GM23338 (cell line): ENCODE results near the gene SCYGR2. TPM values are rescaled to one million over a fixed set of nuclear protein-coding genes. Genes with fewer than 3 reads are reported as not detected.

Experiments used
- ATAC-seq: fragments of 200-7000 bp; cut with Tn5 transposase; 3 replicates; pipeline ENCODE4 v1.9.1; 2020
- DNase-seq: peaks from one replicate; pipeline ENCODE4 v3.0.0-alpha.2; 2015; ENCODE audit warnings: low spot score
- H2AFZ ChIP-seq: fragments of 200-600 bp; sonication (generic); 2 replicates; pipeline ENCODE4 v1.8.0; 2016; ENCODE audit warnings: antibody characterized with exemption, mild to moderate bottlenecking, moderate library complexity
- H3F3A ChIP-seq: fragments of 200-600 bp; sonication (generic); replicated peaks from 2 replicates; pipeline ENCODE4 v1.8.0; 2017; ENCODE audit warnings: antibody characterized with exemption, mixed run types, low read depth
- H3K27ac ChIP-seq: fragments of 200-600 bp; sonication (generic); 2 replicates; pipeline ENCODE4 v1.6.1; 2016; ENCODE audit warnings: low read depth
- H3K27me3 ChIP-seq: fragments of 200-600 bp; sonication (generic); 2 replicates; pipeline ENCODE4 v1.8.0; 2016; ENCODE audit warnings: mild to moderate bottlenecking, mixed run types, moderate library complexity; ENCODE audit not compliant: insufficient read depth
- H3K36me3 ChIP-seq: fragments of 200-600 bp; sonication (generic); 2 replicates; pipeline ENCODE4 v1.8.0; 2016; ENCODE audit warnings: mild to moderate bottlenecking; ENCODE audit not compliant: insufficient read depth
- H3K4me1 ChIP-seq: fragments of 200-600 bp; sonication (generic); 2 replicates; pipeline ENCODE4 v1.8.0; 2016; ENCODE audit warnings: mild to moderate bottlenecking, moderate library complexity; ENCODE audit not compliant: insufficient read depth
- H3K4me2 ChIP-seq: fragments of 200-600 bp; sonication (generic); 2 replicates; pipeline ENCODE4 v1.7.1; 2017; ENCODE audit warnings: mixed run types
- H3K4me3 ChIP-seq: fragments of 200-600 bp; sonication (generic); 2 replicates; pipeline ENCODE4 v1.6.1; 2016; ENCODE audit warnings: mixed run types
- H3K79me2 ChIP-seq: fragments of 200-600 bp; sonication (generic); replicated peaks from 2 replicates; pipeline ENCODE4 v1.8.0; 2017; ENCODE audit warnings: mild to moderate bottlenecking; ENCODE audit not compliant: insufficient read depth
- H3K9me2 ChIP-seq: fragments of 200-600 bp; sonication (generic); 2 replicates; pipeline ENCODE4 v1.8.0; 2017; ENCODE audit not compliant: insufficient read depth
- H4K20me1 ChIP-seq: fragments of 200-600 bp; sonication (generic); replicated peaks from 2 replicates; pipeline ENCODE4 v1.8.0; 2017; ENCODE audit warnings: mild to moderate bottlenecking; ENCODE audit not compliant: insufficient read depth
- H3K27ac Mint-ChIP-seq: 2 replicates; pipeline ENCODE4 v1.8.0; 2020; ENCODE audit warnings: inconsistent platforms, mild to moderate bottlenecking, moderate library complexity, mixed read lengths
- H3K27me3 Mint-ChIP-seq: 3 replicates; pipeline ENCODE4 v1.8.0; 2022; ENCODE audit warnings: low read depth, mild to moderate bottlenecking, moderate library complexity, mixed read lengths, inconsistent platforms; ENCODE audit not compliant: insufficient read depth, poor library complexity
- H3K36me3 Mint-ChIP-seq: 3 replicates; pipeline ENCODE4 v1.8.0; 2021; ENCODE audit warnings: low read depth, mild to moderate bottlenecking, inconsistent platforms, moderate library complexity, mixed read lengths
- H3K4me1 Mint-ChIP-seq: 3 replicates; pipeline ENCODE4 v1.8.0; 2020; ENCODE audit warnings: mild to moderate bottlenecking, inconsistent platforms, mixed read lengths
- H3K4me3 Mint-ChIP-seq: 3 replicates; pipeline ENCODE4 v1.8.0; 2021; ENCODE audit warnings: moderate library complexity, mild to moderate bottlenecking, inconsistent platforms, mixed read lengths
- H3K9me3 Mint-ChIP-seq: 3 replicates; pipeline ENCODE4 v1.8.0; 2020; ENCODE audit warnings: moderate library complexity, mild to moderate bottlenecking, inconsistent platforms, mixed read lengths
- CREB1 ChIP-seq: fragments of 250-450 bp; sonication (Bioruptor Pico); IDR thresholded peaks from 2 replicates; pipeline ENCODE4 v1.5.0; 2020; ENCODE audit warnings: low read depth, mild to moderate bottlenecking, moderate library complexity
- EZH2 ChIP-seq: fragments of 200-600 bp; sonication (generic); IDR thresholded peaks from one replicate; pipeline ENCODE4 v1.8.0; 2017; ENCODE audit warnings: antibody characterized with exemption, mild to moderate bottlenecking, low read depth; ENCODE audit not compliant: unreplicated experiment
- JUNB ChIP-seq: IDR thresholded peaks from one replicate; pipeline ENCODE4 v1.6.1; 2016; ENCODE audit warnings: antibody characterized with exemption; ENCODE audit not compliant: unreplicated experiment
- STAT1 ChIP-seq: IDR thresholded peaks from one replicate; pipeline ENCODE4 v1.6.1; 2016; ENCODE audit warnings: antibody characterized with exemption; ENCODE audit not compliant: unreplicated experiment
- ZNF114 ChIP-seq: fragments of 250-450 bp; sonication (Bioruptor Pico); IDR thresholded peaks from 2 replicates; pipeline ENCODE4 v1.5.0; 2020; ENCODE audit warnings: mild to moderate bottlenecking, moderate library complexity
- polyA plus RNA-seq: library from polyadenylated mRNA; unstranded; fragments of >200 nt; fragmentation: Nextera tagmentation; extraction: Ambion mirVana; gene quantifications from 2 replicates; pipeline ENCODE4 v1.2.1, GENCODE V29; 2016
- total RNA-seq: library from RNA; depleted of rRNA; stranded (reverse); fragments of >200 nt; shearing (Covaris generic); gene quantifications from 2 replicates; pipeline ENCODE4 v1.2.3, GENCODE V29; 2014
- TF ChIP-seq, protein P1 (sequence below): IDR thresholded peaks from one replicate; pipeline ENCODE4 v1.6.1; 2018; ENCODE audit warnings: antibody characterized with exemption; ENCODE audit not compliant: unreplicated experiment
- TF ChIP-seq, protein P2 (sequence below), 2 experiments: fragments of 200-600 bp in 1 of 2; sonication (generic) in 1 of 2; conservative IDR thresholded peaks; 2 replicates each; pipeline versions ENCODE4 v1.5.1 to v1.6.1; 2016 to 2017; ENCODE audit warnings: antibody characterized with exemption in 2 of 2, low read depth in 2 of 2, mild to moderate bottlenecking in 2 of 2, moderate library complexity in 1 of 2
- TF ChIP-seq, protein P3 (sequence below): fragments of 250-450 bp; sonication (Bioruptor Pico); IDR thresholded peaks from 2 replicates; pipeline ENCODE4 v1.5.0; 2020; ENCODE audit warnings: mild to moderate bottlenecking, moderate library complexity

SCYGR2 gene
- total and polyA plus RNA-seq, 2 experiments from 2014 or later = not detected

DNA sequence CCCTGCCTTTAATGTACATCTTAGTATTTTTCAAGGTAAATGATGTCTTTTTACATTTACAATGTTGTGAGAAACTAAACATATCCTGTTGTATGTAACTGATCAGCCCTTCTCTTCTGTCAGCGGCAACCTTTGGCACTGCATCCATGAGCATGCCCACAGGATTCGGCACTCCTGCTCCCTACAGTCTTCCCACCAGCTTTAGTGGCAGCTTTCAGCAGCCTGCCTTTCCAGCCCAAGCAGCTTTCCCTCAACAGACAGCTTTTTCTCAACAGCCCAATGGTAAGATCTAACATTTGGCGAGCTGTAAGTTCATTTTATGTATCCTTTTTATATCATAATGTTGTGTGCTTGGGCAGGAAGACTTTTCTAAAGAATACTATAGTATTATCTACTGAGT, 46.9 kb upstream of the SCYGR2 start (continued):
- TF ChIP-seq, protein P1, sequence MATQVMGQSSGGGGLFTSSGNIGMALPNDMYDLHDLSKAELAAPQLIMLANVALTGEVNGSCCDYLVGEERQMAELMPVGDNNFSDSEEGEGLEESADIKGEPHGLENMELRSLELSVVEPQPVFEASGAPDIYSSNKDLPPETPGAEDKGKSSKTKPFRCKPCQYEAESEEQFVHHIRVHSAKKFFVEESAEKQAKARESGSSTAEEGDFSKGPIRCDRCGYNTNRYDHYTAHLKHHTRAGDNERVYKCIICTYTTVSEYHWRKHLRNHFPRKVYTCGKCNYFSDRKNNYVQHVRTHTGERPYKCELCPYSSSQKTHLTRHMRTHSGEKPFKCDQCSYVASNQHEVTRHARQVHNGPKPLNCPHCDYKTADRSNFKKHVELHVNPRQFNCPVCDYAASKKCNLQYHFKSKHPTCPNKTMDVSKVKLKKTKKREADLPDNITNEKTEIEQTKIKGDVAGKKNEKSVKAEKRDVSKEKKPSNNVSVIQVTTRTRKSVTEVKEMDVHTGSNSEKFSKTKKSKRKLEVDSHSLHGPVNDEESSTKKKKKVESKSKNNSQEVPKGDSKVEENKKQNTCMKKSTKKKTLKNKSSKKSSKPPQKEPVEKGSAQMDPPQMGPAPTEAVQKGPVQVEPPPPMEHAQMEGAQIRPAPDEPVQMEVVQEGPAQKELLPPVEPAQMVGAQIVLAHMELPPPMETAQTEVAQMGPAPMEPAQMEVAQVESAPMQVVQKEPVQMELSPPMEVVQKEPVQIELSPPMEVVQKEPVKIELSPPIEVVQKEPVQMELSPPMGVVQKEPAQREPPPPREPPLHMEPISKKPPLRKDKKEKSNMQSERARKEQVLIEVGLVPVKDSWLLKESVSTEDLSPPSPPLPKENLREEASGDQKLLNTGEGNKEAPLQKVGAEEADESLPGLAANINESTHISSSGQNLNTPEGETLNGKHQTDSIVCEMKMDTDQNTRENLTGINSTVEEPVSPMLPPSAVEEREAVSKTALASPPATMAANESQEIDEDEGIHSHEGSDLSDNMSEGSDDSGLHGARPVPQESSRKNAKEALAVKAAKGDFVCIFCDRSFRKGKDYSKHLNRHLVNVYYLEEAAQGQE = no peak
- TF ChIP-seq CREB1 (CRISPR knock-in tag) (no peak), ZNF114 (CRISPR knock-in tag) (no peak), EZH2 (no peak), STAT1 (no peak), JUNB (no peak)

DNA sequence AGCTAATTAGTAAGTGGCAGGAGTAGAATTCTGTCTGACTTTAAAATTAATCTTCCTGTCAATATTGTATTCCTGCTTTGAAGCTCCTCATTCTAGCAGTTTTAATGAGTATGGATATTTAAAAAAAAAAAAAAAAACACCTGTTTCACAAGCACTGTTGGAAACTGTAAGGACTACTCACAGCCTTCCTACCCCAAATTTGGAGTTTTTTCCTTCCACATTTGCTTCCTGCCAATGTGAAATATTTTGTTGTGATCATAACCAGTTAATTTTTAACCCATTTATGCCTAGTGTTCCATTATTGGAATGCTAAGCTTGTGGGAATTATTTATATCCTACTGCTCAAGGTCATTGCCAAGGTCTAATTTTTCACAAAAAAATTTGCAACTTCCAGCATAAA, 36.1 kb upstream of the SCYGR2 start:
- no peak overlapping the region for H2AFZ ChIP-seq
- no peaks in the 10 kb centered on the region for H4K20me1 ChIP-seq
- H3K9me2 ChIP-seq = no peaks in the 10 kb centered on the region
- H3K79me2 ChIP-seq = no peaks in the 10 kb centered on the region
- peaks cover 9% of the 10 kb centered on the region; the same call in 2 of the 3 replicates for H3K4me1 Mint-ChIP-seq
- no peak for DNase-seq
- no peaks in the 10 kb centered on the region for H3K36me3 Mint-ChIP-seq
- no peaks in the 10 kb centered on the region for H3K27me3 Mint-ChIP-seq
- ATAC-seq = no peak
- no peaks in the 10 kb centered on the region for H3F3A ChIP-seq
- 0 out of 2 replicates have a peak, but pooled peaks cover 3% of the 10 kb centered on the region for H3K4me1 ChIP-seq
- H3K27ac Mint-ChIP-seq = no peak overlapping the region
- H3K4me2 ChIP-seq = no peak overlapping the region
- H3K9me3 Mint-ChIP-seq = no peaks in the 10 kb centered on the region
- no peak overlapping the region for H3K4me3 Mint-ChIP-seq
- H3K4me3 ChIP-seq = no peak overlapping the region
- no peaks in the 10 kb centered on the region for H3K36me3 ChIP-seq
- no peak overlapping the region for H3K27ac ChIP-seq
- H3K27me3 ChIP-seq = no peaks in the 10 kb centered on the region
- TF ChIP-seq, protein P2, sequence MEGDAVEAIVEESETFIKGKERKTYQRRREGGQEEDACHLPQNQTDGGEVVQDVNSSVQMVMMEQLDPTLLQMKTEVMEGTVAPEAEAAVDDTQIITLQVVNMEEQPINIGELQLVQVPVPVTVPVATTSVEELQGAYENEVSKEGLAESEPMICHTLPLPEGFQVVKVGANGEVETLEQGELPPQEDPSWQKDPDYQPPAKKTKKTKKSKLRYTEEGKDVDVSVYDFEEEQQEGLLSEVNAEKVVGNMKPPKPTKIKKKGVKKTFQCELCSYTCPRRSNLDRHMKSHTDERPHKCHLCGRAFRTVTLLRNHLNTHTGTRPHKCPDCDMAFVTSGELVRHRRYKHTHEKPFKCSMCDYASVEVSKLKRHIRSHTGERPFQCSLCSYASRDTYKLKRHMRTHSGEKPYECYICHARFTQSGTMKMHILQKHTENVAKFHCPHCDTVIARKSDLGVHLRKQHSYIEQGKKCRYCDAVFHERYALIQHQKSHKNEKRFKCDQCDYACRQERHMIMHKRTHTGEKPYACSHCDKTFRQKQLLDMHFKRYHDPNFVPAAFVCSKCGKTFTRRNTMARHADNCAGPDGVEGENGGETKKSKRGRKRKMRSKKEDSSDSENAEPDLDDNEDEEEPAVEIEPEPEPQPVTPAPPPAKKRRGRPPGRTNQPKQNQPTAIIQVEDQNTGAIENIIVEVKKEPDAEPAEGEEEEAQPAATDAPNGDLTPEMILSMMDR (conservative IDR thresholded peaks at IDR 0.05; ENCODE audit: low read depth in 2 of 2) = no peak
- TF ChIP-seq, protein P1 = no peak
- TF ChIP-seq EZH2 (no peak), ZNF114 (CRISPR knock-in tag) (no peak), STAT1 (no peak)
- TF ChIP-seq, protein P3, sequence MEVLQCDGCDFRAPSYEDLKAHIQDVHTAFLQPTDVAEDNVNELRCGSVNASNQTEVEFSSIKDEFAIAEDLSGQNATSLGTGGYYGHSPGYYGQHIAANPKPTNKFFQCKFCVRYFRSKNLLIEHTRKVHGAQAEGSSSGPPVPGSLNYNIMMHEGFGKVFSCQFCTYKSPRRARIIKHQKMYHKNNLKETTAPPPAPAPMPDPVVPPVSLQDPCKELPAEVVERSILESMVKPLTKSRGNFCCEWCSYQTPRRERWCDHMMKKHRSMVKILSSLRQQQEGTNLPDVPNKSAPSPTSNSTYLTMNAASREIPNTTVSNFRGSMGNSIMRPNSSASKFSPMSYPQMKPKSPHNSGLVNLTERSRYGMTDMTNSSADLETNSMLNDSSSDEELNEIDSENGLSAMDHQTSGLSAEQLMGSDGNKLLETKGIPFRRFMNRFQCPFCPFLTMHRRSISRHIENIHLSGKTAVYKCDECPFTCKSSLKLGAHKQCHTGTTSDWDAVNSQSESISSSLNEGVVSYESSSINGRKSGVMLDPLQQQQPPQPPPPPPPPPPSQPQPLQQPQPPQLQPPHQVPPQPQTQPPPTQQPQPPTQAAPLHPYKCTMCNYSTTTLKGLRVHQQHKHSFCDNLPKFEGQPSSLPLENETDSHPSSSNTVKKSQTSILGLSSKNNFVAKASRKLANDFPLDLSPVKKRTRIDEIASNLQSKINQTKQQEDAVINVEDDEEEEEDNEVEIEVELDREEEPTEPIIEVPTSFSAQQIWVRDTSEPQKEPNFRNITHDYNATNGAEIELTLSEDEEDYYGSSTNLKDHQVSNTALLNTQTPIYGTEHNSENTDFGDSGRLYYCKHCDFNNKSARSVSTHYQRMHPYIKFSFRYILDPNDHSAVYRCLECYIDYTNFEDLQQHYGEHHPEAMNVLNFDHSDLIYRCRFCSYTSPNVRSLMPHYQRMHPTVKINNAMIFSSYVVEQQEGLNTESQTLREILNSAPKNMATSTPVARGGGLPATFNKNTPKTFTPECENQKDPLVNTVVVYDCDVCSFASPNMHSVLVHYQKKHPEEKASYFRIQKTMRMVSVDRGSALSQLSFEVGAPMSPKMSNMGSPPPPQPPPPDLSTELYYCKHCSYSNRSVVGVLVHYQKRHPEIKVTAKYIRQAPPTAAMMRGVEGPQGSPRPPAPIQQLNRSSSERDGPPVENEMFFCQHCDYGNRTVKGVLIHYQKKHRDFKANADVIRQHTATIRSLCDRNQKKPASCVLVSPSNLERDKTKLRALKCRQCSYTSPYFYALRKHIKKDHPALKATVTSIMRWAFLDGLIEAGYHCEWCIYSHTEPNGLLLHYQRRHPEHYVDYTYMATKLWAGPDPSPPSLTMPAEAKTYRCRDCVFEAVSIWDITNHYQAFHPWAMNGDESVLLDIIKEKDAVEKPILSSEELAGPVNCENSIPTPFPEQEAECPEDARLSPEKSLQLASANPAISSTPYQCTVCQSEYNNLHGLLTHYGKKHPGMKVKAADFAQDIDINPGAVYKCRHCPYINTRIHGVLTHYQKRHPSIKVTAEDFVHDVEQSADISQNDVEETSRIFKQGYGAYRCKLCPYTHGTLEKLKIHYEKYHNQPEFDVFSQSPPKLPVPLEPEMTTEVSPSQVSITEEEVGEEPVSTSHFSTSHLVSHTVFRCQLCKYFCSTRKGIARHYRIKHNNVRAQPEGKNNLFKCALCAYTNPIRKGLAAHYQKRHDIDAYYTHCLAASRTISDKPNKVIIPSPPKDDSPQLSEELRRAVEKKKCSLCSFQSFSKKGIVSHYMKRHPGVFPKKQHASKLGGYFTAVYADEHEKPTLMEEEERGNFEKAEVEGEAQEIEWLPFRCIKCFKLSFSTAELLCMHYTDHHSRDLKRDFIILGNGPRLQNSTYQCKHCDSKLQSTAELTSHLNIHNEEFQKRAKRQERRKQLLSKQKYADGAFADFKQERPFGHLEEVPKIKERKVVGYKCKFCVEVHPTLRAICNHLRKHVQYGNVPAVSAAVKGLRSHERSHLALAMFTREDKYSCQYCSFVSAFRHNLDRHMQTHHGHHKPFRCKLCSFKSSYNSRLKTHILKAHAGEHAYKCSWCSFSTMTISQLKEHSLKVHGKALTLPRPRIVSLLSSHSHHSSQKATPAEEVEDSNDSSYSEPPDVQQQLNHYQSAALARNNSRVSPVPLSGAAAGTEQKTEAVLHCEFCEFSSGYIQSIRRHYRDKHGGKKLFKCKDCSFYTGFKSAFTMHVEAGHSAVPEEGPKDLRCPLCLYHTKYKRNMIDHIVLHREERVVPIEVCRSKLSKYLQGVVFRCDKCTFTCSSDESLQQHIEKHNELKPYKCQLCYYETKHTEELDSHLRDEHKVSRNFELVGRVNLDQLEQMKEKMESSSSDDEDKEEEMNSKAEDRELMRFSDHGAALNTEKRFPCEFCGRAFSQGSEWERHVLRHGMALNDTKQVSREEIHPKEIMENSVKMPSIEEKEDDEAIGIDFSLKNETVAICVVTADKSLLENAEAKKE = no peak
